ENCODE data around the gene CLCN2.

Gene CLCN2

DNA sequence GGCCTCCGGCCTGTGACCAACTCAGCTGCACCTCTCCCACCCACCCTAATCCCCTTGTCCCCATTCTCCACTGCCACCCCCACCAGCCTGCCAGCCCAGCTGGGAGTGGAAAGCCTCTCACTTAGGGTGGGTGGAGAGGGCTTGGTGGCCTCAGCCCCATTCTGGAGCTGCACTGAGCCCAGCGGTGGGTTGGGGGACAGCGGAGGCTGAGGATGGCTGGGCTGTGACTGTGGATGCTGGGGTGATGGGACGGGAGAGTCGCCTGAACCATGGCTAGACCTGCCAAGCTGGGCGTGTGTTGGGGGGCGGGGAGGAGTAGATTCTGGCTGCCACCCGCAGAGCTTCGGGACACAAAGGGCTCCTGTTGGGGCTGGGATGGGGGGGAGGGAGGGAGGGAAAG is 1.8 kb downstream of the CLCN2 start:
- DNase-seq, result no peak

DNA sequence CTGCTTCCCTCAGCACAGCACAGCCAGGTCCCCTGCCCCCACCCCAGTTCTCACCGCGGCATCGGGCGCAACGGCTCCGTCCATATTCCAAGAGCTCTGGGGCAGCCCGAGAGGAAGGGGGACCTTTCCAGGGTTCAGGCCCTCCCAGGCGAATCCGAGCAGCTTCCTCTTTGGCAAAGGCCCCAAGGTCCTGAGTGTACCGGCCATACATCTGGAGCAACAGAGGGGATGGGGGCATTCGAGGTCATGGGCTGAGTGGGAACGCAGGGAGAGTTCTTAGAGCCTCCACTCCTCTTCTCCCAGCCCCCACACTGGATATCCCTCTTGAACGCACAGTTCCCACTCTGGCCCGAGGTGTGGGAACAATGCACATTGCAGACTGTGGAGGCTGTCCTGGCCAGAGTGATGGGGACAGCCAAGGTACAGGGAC is 2.5 kb downstream of the CLCN2 start:
- no peak for DNase-seq

DNA sequence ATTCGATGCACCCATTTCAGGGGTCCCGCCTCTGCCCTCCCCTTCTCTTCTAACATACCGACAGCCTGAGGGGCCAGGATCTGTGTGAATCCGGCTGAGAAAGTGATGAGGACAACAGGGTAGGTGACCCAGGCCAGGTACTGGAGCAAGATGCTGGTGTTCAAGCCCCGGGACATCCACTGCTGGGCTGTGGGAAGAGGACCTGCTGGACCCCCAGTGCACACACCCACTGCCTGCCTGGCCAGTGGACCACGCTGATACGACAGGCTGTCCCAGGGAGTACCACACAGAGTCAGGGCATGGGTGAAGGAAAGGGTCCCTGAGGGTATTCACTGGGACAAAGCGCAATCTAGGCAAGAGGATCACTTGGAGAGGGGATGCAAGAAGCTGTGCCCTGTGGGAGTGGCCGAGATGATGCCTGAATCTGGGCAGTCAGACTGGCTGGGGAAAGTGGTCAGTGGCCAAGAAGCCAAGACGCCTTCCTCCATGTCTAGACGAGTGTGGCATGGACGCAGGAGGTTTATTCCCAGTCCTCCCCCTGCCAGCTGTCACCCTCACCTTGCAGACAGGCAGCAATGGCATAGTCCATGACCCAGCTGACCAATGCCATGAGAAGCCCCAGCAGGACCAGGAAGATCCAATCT is 3.2 kb downstream of the CLCN2 start:
- no peak for DNase-seq

DNA sequence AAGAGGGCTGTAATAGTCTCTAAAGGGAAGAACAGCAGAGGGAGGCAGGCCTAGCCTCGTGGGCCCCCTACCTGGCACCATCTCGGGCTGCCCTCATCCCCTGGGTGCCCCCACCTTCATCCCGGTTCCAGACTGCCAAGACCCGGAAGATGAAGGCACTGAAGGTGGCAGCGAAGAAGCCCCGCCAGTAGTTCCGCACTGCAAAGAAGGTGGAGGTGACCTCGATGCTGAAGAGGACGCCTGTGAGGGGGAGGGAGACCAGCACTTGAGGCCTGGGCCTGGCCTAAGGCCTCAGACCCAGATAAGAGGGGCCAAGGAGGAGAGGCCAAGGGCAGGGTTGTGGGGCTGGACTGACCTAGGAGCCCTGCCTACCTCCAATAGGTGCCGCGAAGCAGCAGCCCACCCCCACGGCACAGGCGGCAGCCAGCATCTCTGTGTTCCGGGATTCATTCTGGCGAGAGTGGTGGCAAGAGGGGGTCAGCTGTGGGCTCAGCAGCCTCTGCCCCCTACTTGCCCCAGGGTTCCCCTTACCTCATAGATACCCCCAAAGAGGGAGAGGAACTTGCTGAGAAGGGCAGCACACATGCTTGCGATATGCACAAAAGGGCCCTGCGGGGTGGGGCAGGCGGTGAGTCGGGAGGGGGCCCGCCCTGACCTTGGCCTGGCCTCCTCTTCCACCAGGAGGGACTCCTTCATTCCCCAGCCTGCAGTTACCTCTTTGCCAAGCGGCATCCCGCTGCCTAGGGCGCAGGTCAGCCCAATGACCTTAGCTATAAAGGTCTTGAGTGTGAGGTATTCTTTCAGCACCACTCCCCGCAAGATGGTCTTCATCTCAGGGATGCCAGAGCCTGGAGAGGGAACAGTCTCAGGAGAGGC is 3.9 kb downstream of the CLCN2 start:
- no peak for DNase-seq

DNA sequence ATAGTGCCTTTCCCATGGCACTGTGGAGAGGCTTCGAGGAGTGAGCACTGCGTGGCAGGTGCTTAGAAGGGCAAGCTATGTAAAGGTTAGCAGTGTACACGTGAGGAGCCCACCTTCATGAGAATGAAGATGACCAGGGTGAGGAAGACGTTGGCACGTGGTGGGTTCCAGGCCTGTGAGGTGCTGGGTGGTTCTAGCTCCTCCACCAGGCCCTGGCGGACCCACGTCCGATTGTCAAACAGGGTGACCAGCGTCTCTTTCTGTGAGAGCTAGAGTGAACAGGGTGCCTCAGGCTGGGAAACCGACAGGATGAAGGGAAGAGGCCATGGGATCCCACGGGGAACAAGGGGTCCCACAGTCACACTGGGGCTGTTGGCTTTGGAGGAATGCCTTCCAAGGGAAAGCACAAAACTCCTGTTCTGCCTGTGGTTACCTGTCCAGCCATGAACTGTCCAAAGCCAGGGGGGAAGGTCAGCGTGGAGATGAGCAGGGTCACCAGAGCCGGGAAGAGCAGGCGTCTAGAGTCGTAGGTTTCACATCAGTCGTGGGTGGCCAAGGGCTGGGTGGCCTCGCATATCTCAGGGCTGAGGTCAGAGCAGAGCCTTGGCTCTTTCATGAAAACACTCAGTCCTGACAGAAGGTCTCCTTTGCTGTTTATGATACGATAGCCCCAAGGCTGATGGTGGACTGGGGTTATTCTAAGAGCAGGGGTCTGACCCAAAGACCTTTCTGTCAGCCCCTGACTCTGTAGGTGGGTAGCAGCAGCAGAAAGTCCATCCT is 6.0 kb downstream of the CLCN2 start:
- DNase-seq, result no peak

DNA sequence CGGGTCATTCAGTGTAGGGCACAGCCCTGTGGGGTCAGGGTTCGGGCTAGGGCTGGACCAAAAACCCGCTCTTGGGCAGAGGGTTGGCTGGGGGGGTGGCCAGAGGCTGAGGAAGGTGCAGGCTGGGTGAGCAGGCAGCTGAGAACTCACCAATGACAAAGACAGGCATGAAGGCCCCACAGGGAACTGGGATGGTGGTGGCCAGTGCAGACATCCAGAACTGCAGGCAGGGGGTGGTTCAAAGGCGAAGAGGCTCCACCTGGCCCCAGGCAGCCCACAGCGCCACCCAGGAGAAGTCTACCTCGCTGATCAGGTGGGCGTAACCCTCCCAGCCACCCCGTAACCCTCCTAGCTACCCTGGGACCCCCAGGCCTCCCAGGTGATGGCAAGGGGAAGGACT is 6.7 kb downstream of the CLCN2 start:
- no peak for DNase-seq

DNA sequence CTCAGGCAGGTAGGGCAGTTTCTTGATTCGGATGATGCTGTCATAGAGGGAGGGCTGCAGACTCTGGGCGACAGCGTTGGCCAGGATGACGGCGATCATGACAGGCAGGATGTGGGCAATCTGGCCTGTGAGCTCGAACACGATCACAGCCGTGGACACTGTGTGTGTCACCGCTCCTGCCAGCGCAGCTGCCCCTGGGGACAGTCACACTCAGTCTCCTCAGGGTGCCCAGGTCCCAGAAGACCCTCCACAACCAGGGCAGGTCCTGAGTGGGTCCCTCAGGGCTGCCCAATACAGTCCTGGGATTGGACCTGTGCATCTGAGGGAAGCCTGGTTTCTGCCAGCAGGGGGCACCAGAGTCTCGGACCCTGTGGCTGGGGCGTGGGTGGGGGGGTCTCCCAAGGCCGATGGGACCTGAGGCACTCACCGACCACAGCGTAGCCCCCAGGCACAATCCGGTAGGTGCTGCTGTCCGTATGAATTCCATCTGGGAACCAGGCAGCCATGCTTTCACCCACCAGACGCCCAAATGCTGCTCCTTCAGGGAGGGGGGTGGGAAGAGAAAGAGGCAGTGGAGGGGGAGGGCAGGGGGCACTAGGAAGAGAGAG is 7.2 kb downstream of the CLCN2 start:
- peak in 1 of 2 experiments; percentile 59 for DNase-seq

DNA sequence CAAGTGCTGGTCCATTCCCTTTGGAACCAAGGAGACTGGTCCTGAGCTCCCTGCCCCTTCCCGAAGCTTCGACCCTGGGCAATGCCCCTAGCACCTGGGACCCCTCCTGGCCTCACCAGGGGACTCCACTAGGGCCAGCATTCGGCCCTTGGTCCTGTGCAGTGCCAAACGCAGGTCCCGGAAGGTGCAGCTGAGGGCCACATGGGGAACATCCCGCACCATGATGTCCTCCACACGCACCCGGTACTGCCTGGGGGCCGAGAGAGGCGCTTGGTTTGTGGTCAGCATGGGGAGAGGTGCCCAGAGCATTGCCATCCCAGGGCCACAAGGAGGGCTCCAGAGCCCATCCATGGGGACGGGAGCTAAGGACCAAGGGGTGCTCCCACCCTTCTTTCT is 7.9 kb downstream of the CLCN2 start:
- DNase-seq, result no peak

DNA sequence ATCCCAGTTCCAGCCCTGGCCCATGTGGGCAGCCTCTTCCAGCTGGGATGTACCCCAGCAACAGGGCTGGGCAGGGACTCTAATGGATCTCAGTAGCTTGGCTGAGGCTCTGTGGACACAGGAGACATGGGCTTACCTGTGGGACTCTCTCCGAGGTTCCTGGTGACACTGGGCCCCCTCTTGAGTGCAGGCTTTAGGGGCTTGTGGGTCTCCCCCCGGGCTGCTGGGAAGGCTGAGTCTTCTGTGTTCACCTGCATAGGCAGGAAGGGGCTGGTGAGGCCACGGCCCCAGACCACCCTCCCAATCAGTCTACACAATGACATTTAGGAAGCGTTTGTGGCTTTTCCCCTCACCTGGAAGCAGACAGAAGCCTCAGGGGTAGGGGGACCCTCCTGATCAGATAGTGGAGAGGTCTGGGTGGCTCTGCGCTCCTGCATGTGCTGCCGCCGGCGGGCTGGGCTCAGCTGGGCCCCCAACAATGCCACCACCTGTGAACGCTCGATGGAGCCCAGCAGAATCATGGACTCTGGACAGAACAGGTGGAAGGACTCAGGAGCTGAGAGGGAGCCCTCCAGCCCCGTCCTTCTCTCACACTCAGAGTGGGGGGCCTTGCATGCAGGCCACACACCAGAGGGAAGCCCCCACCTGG is 8.4 kb downstream of the CLCN2 start:
- no peak for DNase-seq

DNA sequence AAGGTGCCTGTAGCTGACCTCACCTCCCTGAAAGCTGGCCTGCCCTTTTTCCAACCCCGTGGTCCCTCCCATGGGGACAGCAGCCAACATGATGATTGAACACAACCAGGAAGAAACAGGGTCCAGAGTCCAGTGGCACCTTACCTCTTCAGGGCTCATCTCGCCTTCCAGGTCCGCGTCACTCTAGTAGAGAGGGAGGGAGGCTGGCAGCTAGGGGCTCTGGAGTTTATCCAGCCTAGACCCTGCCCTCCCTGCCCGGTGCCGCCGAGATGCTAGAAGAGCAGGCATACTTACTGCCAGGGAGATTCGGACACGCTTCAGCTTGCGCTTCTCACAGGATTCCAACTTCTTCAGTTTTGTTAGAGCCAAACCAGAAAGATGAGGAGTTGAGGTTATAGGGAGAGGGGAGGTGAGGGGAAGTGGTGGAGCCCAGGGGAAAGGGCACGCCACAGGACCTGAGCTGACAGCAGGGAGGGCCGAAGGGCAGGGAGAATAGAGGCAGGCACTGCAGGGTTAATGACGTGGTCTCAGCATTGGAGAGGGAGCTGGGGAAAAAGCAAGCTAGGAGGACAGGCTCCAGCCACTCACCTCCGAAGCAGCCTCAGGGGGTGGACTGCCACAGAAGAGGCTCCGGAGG is 9.1 kb downstream of the CLCN2 start:
- no peak for DNase-seq

DNA sequence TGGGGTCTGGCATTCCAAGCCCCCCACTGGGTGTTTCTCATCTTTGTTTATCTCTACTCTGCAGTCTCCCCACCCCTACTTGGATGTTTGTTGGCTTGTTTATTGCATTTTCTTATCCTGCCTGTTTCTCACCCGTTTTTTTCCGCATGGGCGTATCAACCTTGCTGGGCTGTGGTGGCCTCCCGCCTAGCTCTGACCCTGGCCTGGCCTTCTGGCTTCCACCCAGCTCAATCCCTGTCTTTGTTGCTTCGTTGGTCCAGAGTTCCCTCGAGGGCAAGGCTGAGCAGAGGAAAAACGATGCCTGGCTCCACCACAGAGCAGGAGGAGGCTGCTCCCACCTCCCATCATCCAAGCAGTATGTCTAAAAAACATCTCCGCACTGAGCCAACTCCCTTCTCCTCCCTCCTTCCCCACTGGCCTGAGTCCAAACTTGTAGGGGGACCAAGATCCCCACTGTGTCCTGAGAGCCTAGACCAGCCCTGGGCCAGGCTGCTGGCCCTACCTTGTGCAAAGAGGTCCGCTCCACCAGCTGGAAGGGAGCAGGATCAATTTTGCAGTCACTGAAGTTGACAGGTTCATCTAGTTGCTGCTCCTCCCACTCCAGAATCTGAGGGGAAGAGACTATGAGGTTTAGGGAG is 9.8 kb downstream of the CLCN2 start:
- DNase-seq, result no peak

DNA sequence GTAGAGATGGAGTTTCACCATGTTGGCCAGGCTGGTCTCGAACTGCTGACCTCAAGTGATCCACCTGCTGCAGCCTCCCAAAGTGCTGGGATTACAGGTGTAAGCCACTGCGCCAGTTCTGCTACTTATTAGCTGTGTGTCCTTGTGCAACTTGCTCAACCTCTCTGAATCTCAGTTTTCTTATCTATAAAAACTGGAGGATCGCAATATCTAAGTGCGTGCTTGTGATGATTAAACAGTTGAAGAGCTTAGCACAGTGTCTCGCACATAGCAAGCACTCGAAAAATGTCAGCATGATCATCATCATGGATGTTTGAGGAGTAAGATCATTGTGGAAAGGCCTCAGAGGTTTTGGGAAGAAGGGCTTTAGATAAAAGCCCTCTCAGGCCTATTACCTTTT is 10.8 kb downstream of the CLCN2 start:
- no peak for DNase-seq

DNA sequence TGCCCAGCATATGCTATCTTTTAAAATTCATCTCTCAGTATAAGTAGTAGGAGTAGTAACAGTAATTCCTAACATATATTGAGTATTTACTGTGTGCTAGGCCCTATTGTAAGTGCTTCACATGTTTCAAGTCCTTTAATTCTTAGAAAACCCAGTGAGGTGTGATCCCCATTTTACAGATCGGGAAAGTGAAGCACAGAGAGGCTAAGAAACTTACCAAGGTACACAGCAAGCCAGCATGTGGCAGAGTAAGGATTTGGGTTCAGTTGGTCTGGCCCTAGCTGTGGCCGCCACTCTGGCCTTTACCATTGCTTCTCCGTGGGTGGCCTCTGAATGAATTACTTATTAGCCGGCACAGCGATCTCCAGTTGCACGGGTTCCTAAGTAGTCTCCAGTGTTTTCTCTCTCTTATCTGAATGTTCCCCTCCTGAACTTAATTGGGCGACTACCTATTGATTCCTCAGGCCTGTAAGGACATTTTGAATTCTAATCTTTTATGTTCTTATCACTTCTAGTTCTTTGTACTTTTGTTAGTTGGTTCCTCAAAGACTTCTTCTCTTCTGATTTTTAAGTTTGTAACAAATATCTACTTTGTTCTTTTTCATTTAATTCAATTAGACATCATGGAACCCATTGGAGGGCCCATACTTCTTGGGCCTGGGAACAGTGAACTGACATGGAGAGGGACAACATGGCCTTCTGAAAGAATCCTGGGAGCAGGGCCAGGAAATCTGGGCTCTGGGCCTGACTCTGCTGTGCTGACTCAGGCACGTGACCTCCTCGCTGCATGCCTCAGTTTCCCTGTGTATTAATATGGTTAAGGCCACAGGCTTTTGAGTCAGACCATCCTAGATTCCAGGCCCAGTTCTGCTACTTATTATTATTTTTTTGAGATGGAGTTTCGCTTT is 11.6 kb downstream of the CLCN2 start:
- no peak for DNase-seq

DNA sequence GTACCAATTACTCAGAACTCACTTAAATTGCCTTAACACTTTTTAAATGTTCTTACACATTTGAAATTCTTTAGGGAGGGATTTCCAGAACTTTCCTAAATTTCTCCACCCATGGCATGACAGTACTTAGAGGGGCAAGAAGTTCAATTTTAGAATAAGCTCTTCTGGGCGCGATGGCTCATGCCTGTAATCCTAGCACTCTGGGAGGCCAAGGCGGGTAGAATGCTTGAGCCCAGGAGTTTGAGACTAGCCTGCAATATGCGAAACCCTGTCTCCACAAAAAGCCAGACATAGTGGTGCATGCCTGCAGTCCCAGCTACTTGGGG is 13.4 kb downstream of the CLCN2 start:
- DNase-seq, result no peak

DNA sequence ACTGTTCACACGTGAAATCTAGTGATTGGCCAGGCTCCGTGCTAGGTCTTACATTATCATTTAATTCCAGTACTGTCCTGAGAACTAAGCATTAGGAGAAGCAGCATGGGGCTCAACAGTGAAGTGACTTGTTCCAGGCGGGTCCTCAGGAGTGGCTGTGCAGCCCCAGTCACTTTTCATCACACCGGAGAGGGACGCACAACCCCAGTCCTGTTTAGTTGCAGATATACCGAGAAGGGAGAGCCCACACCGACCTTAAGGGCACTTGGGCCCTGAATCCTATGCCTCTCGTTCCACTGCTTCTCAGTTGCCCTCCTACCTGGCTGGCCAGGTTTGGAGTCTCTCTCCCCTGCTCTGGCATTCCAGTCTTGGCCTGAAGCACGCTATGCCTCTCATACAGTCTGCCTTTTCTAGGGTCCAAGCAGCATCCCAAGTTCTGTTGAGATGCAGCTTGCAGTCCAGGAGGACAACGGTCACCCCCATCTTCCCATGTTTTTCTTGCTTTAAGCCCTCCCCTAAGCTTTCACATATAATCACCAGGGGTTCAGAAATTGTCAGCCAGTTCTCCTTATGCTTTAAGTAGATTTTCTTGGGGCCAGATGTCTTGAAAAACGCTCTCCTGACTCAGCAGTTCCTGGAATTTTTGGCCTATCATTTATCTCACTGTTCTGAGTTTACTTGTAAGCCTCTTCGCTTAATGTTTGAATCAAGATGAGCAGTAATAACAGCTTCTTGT is 13.9 kb downstream of the CLCN2 start:
- no peak for DNase-seq

DNA sequence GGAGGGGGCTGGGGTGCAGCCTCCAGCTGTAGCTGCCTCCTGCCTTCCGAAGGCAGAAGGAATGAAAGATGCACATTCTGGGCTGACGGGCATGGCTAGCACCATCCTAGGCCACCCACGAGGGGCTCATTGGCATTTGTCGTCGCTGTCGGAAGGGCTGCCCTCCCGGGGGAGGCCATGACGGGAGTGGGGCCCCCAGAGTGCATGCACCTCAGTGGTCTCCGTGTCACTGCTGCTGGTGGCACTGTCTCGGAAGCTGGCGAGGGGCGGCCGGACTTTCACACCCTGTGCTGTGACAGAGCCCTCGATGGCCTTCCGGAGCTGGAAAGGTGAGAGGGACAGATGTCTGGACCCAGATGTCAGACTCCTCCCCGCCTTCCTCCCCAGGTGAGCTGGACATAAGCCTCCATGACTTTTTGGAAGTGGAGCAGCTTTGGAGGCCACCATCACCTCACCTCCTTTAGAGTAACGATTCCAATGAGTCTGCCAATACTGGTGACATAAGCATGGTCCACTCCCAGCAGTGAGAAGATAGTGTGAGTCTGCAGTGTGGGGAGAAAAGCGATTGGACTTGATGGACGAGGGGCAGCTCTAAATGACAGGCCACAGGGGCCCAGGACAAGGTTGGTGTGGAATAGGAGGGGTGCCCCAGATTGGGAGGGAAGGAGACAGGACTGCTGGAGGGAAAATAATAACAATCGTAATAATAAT is 14.8 kb downstream of the CLCN2 start:
- no peak for DNase-seq

DNA sequence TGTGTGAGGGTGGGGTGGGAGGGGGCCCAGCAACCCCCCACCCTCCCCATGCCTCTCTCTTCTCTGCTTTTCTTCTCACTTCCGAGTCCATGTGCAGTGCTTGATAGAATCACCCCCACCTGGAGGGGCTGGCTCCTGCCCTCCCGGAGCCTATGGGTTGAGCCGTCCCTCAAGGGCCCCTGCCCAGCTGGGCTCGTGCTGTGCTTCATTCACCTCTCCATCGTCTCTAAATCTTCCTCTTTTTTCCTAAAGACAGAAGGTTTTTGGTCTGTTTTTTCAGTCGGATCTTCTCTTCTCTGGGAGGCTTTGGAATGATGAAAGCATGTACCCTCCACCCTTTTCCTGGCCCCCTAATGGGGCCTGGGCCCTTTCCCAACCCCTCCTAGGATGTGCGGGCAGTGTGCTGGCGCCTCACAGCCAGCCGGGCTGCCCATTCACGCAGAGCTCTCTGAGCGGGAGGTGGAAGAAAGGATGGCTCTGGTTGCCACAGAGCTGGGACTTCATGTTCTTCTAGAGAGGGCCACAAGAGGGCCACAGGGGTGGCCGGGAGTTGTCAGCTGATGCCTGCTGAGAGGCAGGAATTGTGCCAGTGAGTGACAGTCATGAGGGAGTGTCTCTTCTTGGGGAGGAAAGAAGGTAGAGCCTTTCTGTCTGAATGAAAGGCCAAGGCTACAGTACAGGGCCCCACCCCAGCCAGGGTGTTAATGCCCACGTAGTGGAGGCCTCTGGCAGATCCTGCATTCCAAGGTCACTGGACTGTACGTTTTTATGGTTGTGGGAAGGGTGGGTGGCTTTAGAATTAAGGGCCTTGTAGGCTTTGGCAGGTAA is 15.9 kb downstream of the CLCN2 start:
- DNase-seq, result peak; percentile 52 to 72

DNA sequence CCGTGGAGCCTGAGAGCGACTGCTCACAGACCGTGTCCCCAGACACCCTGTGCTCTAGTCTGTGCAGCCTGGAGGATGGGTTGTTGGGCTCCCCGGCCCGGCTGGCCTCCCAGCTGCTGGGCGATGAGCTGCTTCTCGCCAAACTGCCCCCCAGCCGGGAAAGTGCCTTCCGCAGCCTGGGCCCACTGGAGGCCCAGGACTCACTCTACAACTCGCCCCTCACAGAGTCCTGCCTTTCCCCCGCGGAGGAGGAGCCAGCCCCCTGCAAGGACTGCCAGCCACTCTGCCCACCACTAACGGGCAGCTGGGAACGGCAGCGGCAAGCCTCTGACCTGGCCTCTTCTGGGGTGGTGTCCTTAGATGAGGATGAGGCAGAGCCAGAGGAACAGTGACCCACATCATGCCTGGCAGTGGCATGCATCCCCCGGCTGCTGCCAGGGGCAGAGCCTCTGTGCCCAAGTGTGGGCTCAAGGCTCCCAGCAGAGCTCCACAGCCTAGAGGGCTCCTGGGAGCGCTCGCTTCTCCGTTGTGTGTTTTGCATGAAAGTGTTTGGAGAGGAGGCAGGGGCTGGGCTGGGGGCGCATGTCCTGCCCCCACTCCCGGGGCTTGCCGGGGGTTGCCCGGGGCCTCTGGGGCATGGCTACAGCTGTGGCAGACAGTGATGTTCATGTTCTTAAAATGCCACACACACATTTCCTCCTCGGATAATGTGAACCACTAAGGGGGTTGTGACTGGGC is 16.7 kb downstream of the CLCN2 start:
- DNase-seq, result peak; percentile 18 to 65

Measured in NCI-H526 (cell line).